ENCODE data around the gene ENKUR.
"Not testable (repeated sequence)": the region's sequence is repeated elsewhere in the genome, so short reads cannot be mapped to it uniquely, and the experiment has no call there.

ENKUR gene

DNA sequence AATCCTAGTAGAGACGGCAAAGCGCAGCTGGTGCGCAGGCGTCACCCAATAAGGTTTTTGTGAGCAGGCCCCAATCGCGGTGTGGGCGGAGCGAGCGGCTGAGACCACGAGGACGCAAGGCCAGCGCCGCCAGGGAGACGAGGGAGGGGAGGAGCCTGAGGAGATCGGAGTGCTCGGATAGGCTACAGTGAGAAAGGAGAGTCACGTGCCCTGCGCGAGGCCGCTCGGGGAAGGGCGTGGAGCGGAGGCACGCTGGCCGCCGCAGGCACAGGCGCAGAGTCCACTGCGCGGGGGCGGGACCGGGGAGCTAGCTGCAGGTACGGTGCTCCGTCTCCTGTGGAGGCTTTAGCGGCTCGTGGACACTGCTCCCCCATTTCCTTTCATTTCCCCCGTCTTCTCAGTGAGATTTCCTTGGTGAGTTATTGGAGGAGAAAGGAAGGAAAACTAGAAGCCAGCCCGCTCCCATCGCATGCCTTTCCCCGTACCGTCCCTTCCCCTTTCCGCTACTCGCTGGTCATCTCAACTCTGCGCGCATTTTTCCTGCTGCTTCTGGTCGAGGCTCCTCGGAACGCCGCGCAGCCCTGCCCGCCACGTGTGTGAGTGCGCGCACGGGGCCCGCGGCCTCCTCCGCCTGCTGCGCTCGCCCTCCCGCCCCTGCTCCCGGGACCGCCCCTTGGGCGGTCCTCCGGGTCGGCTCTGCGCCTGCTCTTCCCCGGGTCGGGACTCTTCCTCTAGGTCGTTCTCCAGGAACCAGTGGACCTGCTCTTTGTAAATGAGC lies 607 bp upstream of the ENKUR start, which contains the start of gene THNSL1:
THNSL1 (plus strand) TSS at position 237 of the 778 bp plus-strand sequence. CDS start 6,612 bp downstream, outside the sequence.
- H3F3A ChIP-seq (ENCODE audit: insufficient read depth, low read length) = no peaks in the 10 kb centered on the region
- H3K4me3 ChIP-seq (ENCODE audit: low read depth, low read length, poor library complexity, severe bottlenecking) = peak within 1 kb of the TSS; percentile 46
- peak within 1 kb of the TSS; percentile 41 for H3K4me2 ChIP-seq (ENCODE audit: low read length)
- no peak within 1 kb of the TSS for H3K9ac ChIP-seq (ENCODE audit: low read length)
- H3K27me3 ChIP-seq (ENCODE audit: insufficient read depth, low read length) = no peaks in the 10 kb centered on the region
- no peaks in the 10 kb centered on the region for H3K9me2 ChIP-seq (ENCODE audit: low read depth, low read length)
- no peaks in the 10 kb centered on the region for H3K36me3 ChIP-seq (ENCODE audit: insufficient read depth, low read length)
- H3K9me3 ChIP-seq (ENCODE audit: low read length) = no peaks in the 10 kb centered on the region
- no peaks in the 10 kb centered on the region for H3K79me2 ChIP-seq (ENCODE audit: insufficient read depth, low read length)
- H2AFZ ChIP-seq (ENCODE audit: low read length) = no peak within 1 kb of the TSS
- H3K27ac ChIP-seq (ENCODE audit: low read depth, low read length, poor library complexity, severe bottlenecking) = no peak within 1 kb of the TSS
- no peaks in the 10 kb centered on the region for H4K20me1 ChIP-seq (ENCODE audit: insufficient read depth, low read length)
- H3K4me1 ChIP-seq (ENCODE audit: insufficient read depth, low read length, severe bottlenecking) = peaks cover 10% of the 10 kb centered on the region
- no peak for TF ChIP-seq EZH2 (IDR thresholded peaks at IDR 0.05; ENCODE audit: borderline replicate concordance, low read length)
- TF ChIP-seq, protein P1, sequence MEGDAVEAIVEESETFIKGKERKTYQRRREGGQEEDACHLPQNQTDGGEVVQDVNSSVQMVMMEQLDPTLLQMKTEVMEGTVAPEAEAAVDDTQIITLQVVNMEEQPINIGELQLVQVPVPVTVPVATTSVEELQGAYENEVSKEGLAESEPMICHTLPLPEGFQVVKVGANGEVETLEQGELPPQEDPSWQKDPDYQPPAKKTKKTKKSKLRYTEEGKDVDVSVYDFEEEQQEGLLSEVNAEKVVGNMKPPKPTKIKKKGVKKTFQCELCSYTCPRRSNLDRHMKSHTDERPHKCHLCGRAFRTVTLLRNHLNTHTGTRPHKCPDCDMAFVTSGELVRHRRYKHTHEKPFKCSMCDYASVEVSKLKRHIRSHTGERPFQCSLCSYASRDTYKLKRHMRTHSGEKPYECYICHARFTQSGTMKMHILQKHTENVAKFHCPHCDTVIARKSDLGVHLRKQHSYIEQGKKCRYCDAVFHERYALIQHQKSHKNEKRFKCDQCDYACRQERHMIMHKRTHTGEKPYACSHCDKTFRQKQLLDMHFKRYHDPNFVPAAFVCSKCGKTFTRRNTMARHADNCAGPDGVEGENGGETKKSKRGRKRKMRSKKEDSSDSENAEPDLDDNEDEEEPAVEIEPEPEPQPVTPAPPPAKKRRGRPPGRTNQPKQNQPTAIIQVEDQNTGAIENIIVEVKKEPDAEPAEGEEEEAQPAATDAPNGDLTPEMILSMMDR (IDR thresholded peaks at IDR 0.05; ENCODE audit: low read length) = no peak

DNA sequence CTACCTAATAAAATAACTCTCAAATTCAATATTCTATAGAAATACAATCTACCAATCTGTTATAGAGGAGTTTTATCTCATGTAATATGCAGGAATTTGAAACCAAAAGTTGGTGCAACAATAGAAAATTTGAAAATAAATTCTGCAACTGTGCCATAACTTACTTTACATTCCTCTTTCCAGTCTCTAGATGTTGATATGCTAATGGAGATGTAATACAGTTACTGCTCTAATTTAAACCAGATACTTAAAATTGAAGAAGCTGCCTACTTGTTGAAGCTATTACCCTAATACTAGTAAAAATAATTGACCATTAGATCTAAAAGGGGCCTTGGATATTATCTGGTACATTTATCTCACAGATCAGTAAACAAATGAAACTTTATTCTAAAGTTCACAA lies 1.4 kb downstream of the ENKUR start:
- H3K36me3 ChIP-seq (ENCODE audit: insufficient read depth, low read length) = no peaks in the 10 kb centered on the region
- H3K9me3 ChIP-seq (ENCODE audit: low read length) = no peaks in the 10 kb centered on the region
- TF ChIP-seq EZH2 (IDR thresholded peaks at IDR 0.05; ENCODE audit: borderline replicate concordance, low read length) = no peak
- TF ChIP-seq, protein P1 (IDR thresholded peaks at IDR 0.05; ENCODE audit: low read length) = no peak
- no peak overlapping the region for H3K27ac ChIP-seq (ENCODE audit: low read depth, low read length, poor library complexity, severe bottlenecking)
- H3F3A ChIP-seq (ENCODE audit: insufficient read depth, low read length) = no peaks in the 10 kb centered on the region
- H3K4me3 ChIP-seq (ENCODE audit: low read depth, low read length, poor library complexity, severe bottlenecking) = no peak overlapping the region
- no peak overlapping the region for H3K9ac ChIP-seq (ENCODE audit: low read length)
- H3K9me2 ChIP-seq (ENCODE audit: low read depth, low read length) = no peaks in the 10 kb centered on the region
- H2AFZ ChIP-seq (ENCODE audit: low read length) = no peak overlapping the region
- H3K4me1 ChIP-seq (ENCODE audit: insufficient read depth, low read length, severe bottlenecking) = peaks cover 10% of the 10 kb centered on the region
- H4K20me1 ChIP-seq (ENCODE audit: insufficient read depth, low read length) = no peaks in the 10 kb centered on the region
- no peak overlapping the region for H3K4me2 ChIP-seq (ENCODE audit: low read length)
- no peaks in the 10 kb centered on the region for H3K27me3 ChIP-seq (ENCODE audit: insufficient read depth, low read length)
- H3K79me2 ChIP-seq (ENCODE audit: insufficient read depth, low read length) = no peaks in the 10 kb centered on the region

DNA sequence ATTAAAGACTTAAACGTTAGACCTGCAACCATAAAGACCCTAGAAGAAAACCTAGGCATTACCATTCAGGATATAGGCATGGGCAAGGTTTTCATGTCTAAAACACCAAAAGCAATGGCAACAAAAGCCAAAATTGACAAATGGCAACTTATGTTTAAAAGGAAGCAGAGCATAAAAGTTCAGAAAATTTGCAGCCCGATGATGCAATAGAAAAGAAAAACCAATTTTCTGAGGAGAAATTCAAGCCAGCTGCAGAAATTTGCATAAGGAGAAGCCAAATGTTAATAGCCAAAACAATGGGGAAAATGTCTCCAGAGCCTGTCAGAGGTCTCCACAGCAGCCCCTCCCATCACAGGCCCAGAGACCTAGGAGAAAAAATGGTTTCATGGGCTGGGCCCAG lies 4.4 kb downstream of the ENKUR start:
- H3K9ac ChIP-seq (ENCODE audit: low read length); H3K4me1 ChIP-seq (ENCODE audit: insufficient read depth, low read length, severe bottlenecking); H3K79me2 ChIP-seq (ENCODE audit: insufficient read depth, low read length); H3K9me2 ChIP-seq (ENCODE audit: low read depth, low read length); H3K27me3 ChIP-seq (ENCODE audit: insufficient read depth, low read length); H3K9me3 ChIP-seq (ENCODE audit: low read length); H3K4me3 ChIP-seq (ENCODE audit: low read depth, low read length, poor library complexity, severe bottlenecking); H4K20me1 ChIP-seq (ENCODE audit: insufficient read depth, low read length); H3K4me2 ChIP-seq (ENCODE audit: low read length); H3K36me3 ChIP-seq (ENCODE audit: insufficient read depth, low read length); H2AFZ ChIP-seq (ENCODE audit: low read length); H3K27ac ChIP-seq (ENCODE audit: low read depth, low read length, poor library complexity, severe bottlenecking); H3F3A ChIP-seq (ENCODE audit: insufficient read depth, low read length): not testable (repeated sequence)

DNA sequence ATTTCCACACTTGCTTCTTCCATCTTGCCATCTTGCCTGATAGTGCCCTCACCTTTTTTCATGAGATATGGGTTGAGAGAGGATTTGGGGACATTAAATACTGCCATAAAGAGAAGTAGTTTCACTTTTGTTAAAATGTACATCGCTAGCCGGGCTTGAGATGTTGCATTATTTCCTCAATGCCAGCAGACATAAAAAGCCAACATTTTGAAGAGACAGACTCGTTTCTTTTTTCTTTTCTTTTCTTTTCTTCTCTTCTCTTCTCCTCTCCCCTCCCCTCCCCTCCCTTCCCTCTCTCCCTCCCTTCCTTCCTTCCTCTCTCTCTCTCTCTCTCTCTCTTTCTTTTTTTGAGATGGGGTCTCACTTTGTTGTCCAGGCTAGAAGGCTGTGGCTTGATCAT lies 17.9 kb downstream of the ENKUR start:
- Histone ChIP-seq H3K4me1 (ENCODE audit: insufficient read depth, low read length, severe bottlenecking) (no peaks in the 10 kb centered on the region), H3K9ac (ENCODE audit: low read length) (no peak overlapping the region), H3K79me2 (ENCODE audit: insufficient read depth, low read length) (no peaks in the 10 kb centered on the region), H3K4me2 (ENCODE audit: low read length) (no peak overlapping the region), H4K20me1 (ENCODE audit: insufficient read depth, low read length) (no peaks in the 10 kb centered on the region), H3K36me3 (ENCODE audit: insufficient read depth, low read length) (no peaks in the 10 kb centered on the region), H2AFZ (ENCODE audit: low read length) (no peak overlapping the region), H3K9me2 (ENCODE audit: low read depth, low read length) (no peaks in the 10 kb centered on the region), H3F3A (ENCODE audit: insufficient read depth, low read length) (no peaks in the 10 kb centered on the region), H3K9me3 (ENCODE audit: low read length) (no peaks in the 10 kb centered on the region), H3K27me3 (ENCODE audit: insufficient read depth, low read length) (no peaks in the 10 kb centered on the region), H3K4me3 (ENCODE audit: low read depth, low read length, poor library complexity, severe bottlenecking) (no peak overlapping the region), H3K27ac (ENCODE audit: low read depth, low read length, poor library complexity, severe bottlenecking) (no peak overlapping the region)
- no peak for TF ChIP-seq EZH2 (IDR thresholded peaks at IDR 0.05; ENCODE audit: borderline replicate concordance, low read length)
- TF ChIP-seq, protein P1 (IDR thresholded peaks at IDR 0.05; ENCODE audit: low read length) = no peak

Measured in OCI-LY1 (cell line).